Islet of Langerhans (tissue), 1 donor: ENCODE measurements around the gene ETS2.

ENCODE experiments used
- FAIRE-seq: peaks from one replicate; lab custom pipeline; 2011; peaks lifted over from hg19 to GRCh38; lab: Jason Lieb, UNC

The ETS2 gene

DNA sequence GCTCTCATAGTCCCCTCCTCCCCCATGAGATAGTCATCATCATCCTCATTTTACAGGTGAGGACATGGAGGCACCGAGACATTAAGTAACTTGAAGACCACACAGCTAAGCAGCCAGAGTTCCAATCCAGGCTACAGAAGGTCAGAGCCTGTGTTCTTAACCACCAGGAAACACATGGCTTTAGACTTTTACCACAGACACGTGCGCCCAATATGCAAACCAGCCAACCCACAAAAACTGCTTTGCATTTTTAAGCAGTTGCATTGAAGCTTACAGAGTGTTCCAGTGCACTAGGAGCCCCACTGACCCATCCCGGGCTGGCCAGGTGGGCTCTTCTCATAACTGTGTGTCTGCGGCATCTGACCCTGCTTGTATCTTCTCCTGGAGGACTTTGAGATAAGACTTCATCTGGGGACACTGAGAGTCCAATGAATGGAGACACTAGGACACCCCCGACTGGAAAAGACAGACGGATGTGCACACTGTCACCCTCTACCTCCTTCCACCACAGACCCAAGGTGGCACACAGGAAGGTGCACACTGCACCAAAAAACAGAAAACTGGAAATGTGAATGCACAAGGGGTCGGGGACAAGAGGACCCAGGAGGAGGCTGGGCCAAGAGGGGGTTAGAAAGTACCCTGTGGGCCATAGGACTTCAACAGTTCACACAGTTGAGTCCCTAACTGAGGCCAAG lies 56.4 kb downstream of the ETS2 start:
- FAIRE-seq = no peak

DNA sequence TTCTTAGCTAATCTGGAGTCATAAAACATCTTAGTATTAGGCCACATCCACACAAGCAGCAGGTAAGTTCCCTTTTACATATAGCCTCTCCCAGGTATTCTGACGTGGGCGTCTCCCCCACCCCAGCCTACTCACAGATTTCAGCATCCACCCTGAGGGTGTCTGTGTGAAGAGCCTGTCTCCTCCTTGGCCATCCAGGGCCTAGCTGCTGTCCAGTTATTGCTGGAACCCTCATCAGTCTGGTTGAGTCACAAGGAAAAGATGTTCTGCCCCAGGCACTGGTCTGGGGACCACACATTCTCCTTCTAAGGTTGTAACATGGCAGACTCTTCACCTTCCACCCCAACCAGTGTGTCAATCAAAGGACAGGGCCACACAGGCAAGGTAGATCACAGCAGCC lies 57.6 kb downstream of the ETS2 start:
- FAIRE-seq = no peak

DNA sequence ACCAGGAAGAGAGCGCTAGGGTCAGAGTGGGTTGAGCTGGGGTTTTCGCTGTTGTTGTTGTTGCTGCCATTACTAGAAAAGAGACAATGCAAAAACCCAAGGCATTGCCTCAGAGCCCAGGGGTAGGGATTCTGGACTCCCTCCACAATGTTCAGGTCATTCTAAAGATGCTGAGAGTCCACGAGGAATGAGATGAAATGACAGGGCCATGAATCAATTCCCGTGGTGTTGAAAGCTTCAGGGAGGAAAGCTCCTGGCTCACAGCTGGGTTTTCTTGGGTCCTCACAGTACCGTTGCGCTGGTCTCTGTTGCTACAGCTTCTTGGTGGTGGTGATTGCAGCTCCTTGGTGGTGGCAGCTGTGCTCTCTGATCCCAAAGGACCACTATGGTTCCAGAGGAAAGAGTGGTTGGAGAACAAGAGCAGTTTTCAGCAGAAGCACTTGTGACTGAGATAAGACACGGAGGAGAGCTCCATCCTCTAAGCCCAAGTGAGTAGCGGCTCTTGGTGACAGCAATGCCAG lies 58.2 kb downstream of the ETS2 start:
- FAIRE-seq = no peak

DNA sequence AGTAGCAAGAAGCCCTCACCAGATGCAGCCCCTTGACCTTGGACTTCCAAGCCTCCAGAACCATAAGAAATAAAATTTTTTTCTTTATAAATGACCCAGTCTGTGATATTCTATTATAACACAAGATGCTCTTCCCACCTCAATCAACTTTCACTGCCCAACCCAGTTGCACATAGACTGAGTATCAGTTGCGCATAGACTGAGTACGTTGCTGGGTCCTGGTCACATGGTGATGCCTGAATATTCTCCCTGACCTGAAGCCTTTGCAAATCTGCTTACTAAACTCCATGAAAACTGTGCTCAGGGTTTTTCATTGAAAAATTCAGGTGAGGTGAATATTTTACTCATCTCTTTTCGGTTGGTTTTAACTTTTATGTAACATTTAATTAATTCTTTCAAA lies 59.2 kb downstream of the ETS2 start:
- no peak for FAIRE-seq

DNA sequence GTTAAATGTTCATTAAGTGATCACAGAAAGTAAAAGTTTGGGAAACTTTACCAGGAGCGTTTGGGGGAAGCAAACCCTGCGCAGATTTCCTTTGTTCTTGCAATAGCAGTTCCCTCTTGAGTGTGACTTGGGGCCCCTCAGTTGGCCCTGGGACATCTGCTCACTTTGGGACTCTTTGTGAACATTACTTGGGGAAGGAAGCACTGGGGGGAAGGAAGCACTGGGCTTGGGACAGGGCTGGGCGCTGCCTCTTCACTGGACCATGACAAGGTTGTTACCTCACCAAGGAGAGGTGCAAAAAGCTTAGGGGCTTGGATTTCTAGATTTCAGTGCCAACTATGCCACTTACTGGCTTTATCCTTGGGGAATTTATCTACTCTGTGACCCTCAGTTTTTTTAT lies 63.5 kb downstream of the ETS2 start:
- FAIRE-seq = no peak

DNA sequence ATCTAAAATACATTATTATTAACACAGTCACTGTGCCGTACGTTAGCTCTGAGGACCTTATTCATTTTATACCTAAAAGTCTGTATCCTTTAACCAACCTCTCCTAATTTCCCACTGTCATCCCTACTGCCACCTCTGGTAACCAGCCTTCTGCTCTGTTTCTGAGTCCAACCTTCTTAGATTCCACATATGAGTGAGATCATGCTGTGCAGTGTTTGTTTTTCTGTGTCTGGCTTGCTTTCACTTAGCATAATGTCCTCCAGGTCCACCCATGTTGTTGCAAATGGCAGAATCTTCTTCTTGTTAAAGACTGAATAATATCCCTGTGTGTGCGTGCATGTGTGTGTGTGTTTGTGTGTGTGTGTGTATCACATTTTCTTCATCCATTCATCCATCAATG lies 64.2 kb downstream of the ETS2 start:
- no peak for FAIRE-seq
